ENCODE results near the gene NPAS3. TPM values are rescaled to one million over a fixed set of nuclear protein-coding genes. Genes with fewer than 3 reads are reported as not detected.

The NPAS3 gene
- total RNA-seq, 1 experiment from 2014 or later, result not detected

DNA sequence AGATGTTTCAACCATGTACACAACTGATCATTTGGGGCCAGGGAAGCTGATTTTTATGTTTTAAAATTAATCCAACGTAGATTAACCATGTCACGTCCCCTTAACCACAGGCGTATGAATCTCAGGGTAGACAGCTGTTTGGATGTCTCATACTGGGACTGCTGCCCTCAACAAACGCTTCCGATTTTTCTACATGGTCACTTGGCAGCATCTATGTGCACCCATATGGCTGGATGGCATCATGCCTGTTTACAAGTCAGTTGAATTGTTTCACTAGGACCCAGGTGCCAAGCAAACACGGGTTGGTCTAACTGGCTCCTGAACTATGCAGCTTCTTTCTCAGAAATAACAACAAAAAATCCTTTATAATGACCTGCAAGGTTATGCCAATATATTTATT, 393.8 kb downstream of the NPAS3 start:
- no peak overlapping the region for H3K4me3 ChIP-seq
- no peaks in the 10 kb centered on the region for H3K27me3 ChIP-seq (ENCODE audit: insufficient read depth, low read depth)
- no peaks in the 10 kb centered on the region for H3K9me2 ChIP-seq (ENCODE audit: insufficient read depth)
- no peaks in the 10 kb centered on the region for H3K9me3 ChIP-seq (ENCODE audit: insufficient read depth, low read depth)
- H2AFZ ChIP-seq, result no peak overlapping the region
- no peak for TF ChIP-seq EZH2 (IDR thresholded peaks at IDR 0.05; ENCODE audit: low read depth)
- TF ChIP-seq, protein P1, sequence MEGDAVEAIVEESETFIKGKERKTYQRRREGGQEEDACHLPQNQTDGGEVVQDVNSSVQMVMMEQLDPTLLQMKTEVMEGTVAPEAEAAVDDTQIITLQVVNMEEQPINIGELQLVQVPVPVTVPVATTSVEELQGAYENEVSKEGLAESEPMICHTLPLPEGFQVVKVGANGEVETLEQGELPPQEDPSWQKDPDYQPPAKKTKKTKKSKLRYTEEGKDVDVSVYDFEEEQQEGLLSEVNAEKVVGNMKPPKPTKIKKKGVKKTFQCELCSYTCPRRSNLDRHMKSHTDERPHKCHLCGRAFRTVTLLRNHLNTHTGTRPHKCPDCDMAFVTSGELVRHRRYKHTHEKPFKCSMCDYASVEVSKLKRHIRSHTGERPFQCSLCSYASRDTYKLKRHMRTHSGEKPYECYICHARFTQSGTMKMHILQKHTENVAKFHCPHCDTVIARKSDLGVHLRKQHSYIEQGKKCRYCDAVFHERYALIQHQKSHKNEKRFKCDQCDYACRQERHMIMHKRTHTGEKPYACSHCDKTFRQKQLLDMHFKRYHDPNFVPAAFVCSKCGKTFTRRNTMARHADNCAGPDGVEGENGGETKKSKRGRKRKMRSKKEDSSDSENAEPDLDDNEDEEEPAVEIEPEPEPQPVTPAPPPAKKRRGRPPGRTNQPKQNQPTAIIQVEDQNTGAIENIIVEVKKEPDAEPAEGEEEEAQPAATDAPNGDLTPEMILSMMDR (conservative IDR thresholded peaks at IDR 0.05), result no peak
- no peak overlapping the region for H3K4me2 ChIP-seq
- no peaks in the 10 kb centered on the region for H3K79me2 ChIP-seq (ENCODE audit: low read depth)
- CTCF ChIA-PET, result no interaction called here
- H3F3A ChIP-seq (ENCODE audit: insufficient read depth, low read depth), result no peaks in the 10 kb centered on the region
- H3K36me3 ChIP-seq (ENCODE audit: low read depth), result no peaks in the 10 kb centered on the region
- no peak overlapping the region for H3K27ac ChIP-seq
- intact Hi-C loops (cut with micrococcal nuclease; ENCODE audit: unreplicated experiment), result no loop called here
- no peaks in the 10 kb centered on the region for H3K4me1 ChIP-seq (replicated peaks; ENCODE audit: insufficient read depth)
- no TSS peak for BruUV-seq (replicated peaks)
- no peaks in the 10 kb centered on the region for H4K20me1 ChIP-seq (ENCODE audit: insufficient read depth)
- DNase-seq, result no peak
- POLR2A ChIA-PET (ENCODE audit: unreplicated experiment), result no interaction called here

DNA sequence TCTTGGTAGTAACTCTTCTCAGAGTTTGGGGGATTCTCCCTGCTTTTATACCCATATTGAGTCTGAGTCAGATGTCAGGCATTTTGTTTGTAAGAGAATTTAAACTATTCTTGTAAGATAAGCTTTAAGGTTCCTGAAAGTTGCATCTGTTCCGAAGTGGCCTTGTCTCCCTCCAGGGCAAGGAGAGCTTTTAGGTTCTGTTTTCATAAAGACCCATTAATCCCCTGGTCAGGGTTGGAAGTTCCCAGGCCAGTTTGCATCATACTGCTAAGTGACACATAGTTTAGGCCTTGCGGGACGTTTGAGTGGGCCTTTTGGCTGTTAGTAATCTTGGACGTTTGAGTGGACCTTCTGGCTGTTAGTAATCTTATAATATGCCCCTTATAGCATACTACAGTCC, 396.7 kb downstream of the NPAS3 start:
- no peaks in the 10 kb centered on the region for H3K4me1 ChIP-seq (replicated peaks; ENCODE audit: insufficient read depth)
- ChIA-PET POLR2A (ENCODE audit: unreplicated experiment) (no interaction called here), CTCF (no interaction called here)
- no peaks in the 10 kb centered on the region for H3F3A ChIP-seq (ENCODE audit: insufficient read depth, low read depth)
- intact Hi-C loops (cut with micrococcal nuclease; ENCODE audit: unreplicated experiment), result no loop called here
- no peak overlapping the region for H3K4me2 ChIP-seq
- H3K9me2 ChIP-seq (ENCODE audit: insufficient read depth), result no peaks in the 10 kb centered on the region
- H3K36me3 ChIP-seq (ENCODE audit: low read depth), result no peaks in the 10 kb centered on the region
- no TSS peak for BruUV-seq (replicated peaks)
- no peaks in the 10 kb centered on the region for H4K20me1 ChIP-seq (ENCODE audit: insufficient read depth)
- no peak for DNase-seq
- H3K4me3 ChIP-seq, result no peak overlapping the region
- no peak overlapping the region for H3K27ac ChIP-seq
- H2AFZ ChIP-seq, result no peak overlapping the region
- H3K27me3 ChIP-seq (ENCODE audit: insufficient read depth, low read depth), result no peaks in the 10 kb centered on the region
- H3K9me3 ChIP-seq (ENCODE audit: insufficient read depth, low read depth), result no peaks in the 10 kb centered on the region
- H3K79me2 ChIP-seq (ENCODE audit: low read depth), result no peaks in the 10 kb centered on the region
- TF ChIP-seq, protein P1 (conservative IDR thresholded peaks at IDR 0.05), result no peak
- no peak for TF ChIP-seq EZH2 (IDR thresholded peaks at IDR 0.05; ENCODE audit: low read depth)

DNA sequence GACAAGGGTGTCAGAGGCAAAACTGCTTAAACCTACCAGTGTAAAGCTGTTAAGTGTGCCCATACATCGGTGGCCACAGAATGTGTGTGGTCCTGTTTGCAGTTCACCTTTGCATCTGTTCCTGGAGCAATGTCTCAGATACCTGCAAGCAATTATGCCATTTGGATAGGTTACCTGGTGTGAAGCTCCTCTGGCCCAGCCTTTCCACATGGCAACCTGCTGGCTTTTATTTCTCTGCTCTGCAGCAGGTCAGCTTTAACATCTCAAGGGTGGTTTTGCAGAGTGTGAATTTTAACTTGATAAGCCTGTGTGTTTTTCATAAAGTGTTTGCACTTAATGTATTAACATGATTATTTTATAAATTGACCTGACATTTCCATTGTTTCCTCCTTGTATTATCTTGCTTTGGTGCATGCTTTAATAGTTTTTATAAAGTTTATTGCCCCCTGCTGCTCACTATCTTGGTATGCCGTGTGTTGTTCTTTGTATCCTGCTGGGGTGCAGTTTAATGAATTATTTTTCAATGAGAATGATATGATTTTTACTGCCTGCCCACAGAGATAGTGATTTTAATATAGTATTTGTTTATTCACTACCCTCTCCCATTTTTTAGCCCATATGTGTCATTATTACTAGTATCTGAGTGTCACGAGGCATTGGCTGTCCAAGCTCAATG, 403.8 kb downstream of the NPAS3 start:
- ChIA-PET POLR2A (ENCODE audit: unreplicated experiment) (no interaction called here), CTCF (no interaction called here)
- H3F3A ChIP-seq (ENCODE audit: insufficient read depth, low read depth), result no peaks in the 10 kb centered on the region
- H3K27ac ChIP-seq, result no peak overlapping the region
- H3K27me3 ChIP-seq (ENCODE audit: insufficient read depth, low read depth), result no peaks in the 10 kb centered on the region
- BruUV-seq (replicated peaks), result no TSS peak
- H3K9me2 ChIP-seq (ENCODE audit: insufficient read depth), result no peaks in the 10 kb centered on the region; the same call in 1 of the 2 replicates
- H4K20me1 ChIP-seq (ENCODE audit: insufficient read depth), result no peaks in the 10 kb centered on the region
- H3K4me1 ChIP-seq (replicated peaks; ENCODE audit: insufficient read depth), result no peaks in the 10 kb centered on the region
- TF ChIP-seq EZH2 (IDR thresholded peaks at IDR 0.05; ENCODE audit: low read depth), result no peak
- TF ChIP-seq, protein P1 (conservative IDR thresholded peaks at IDR 0.05), result no peak
- DNase-seq, result no peak
- no peak overlapping the region for H3K4me3 ChIP-seq
- no peak overlapping the region for H3K4me2 ChIP-seq
- H2AFZ ChIP-seq, result no peak overlapping the region
- H3K36me3 ChIP-seq (ENCODE audit: low read depth), result no peaks in the 10 kb centered on the region
- intact Hi-C loops (cut with micrococcal nuclease; ENCODE audit: unreplicated experiment), result no loop called here
- H3K9me3 ChIP-seq (ENCODE audit: insufficient read depth, low read depth), result no peaks in the 10 kb centered on the region
- H3K79me2 ChIP-seq (ENCODE audit: low read depth), result no peaks in the 10 kb centered on the region
